CD14-positive monocyte (primary cell): ENCODE data around the gene C10orf105. TPM values are rescaled to one million over a fixed set of nuclear protein-coding genes. Genes with fewer than 3 reads are reported as not detected.

Source experiments
- DNase-seq, 3 donors: peaks; one replicate each; pipeline ENCODE4 v3.0.0-alpha.2; 2011 to 2022
- H2AFZ ChIP-seq: 2 replicates; pipeline ENCODE4 v1.6.0; 2012; ENCODE audit warnings: mild to moderate bottlenecking, low read depth, low read length, inconsistent platforms; ENCODE audit not compliant: insufficient read depth, poor library complexity, severe bottlenecking
- H3K27ac ChIP-seq, 2 donors: 1 replicate in 1 of 2; 2 replicates in 1 of 2; pipeline ENCODE4 v1.5.1; 2012 to 2013; ENCODE audit warnings: low read length in 2 of 2, control low read depth in 1 of 2, inconsistent platforms in 1 of 2, low read depth in 1 of 2, mild to moderate bottlenecking in 1 of 2
- H3K27me3 ChIP-seq, 2 donors: one replicate each; pipeline versions ENCODE4 v1.6.0 to v1.6.1; 2011 to 2013; ENCODE audit warnings: low read length in 2 of 2; ENCODE audit not compliant: control insufficient read depth in 2 of 2, insufficient read depth in 2 of 2
- H3K36me3 ChIP-seq, 2 donors: replicated peaks in 1 of 2; 1 replicate in 1 of 2; 2 replicates in 1 of 2; pipeline versions ENCODE4 v1.5.1 to v1.6.1; 2012 to 2013; ENCODE audit warnings: low read length in 2 of 2, control low read depth in 1 of 2, inconsistent platforms in 1 of 2, mild to moderate bottlenecking in 1 of 2; ENCODE audit not compliant: insufficient read depth in 2 of 2, control insufficient read depth in 1 of 2
- H3K4me1 ChIP-seq, 2 donors: 1 replicate in 1 of 2; 2 replicates in 1 of 2; pipeline versions ENCODE4 v1.5.1 to v1.6.1; 2012 to 2013; ENCODE audit warnings: low read length in 2 of 2, control low read depth in 1 of 2, inconsistent platforms in 1 of 2, mild to moderate bottlenecking in 1 of 2, moderate library complexity in 1 of 2; ENCODE audit not compliant: insufficient read depth in 2 of 2, control insufficient read depth in 1 of 2
- H3K4me2 ChIP-seq: replicated peaks from 2 replicates; pipeline ENCODE3; 2012; ENCODE audit warnings: low read length, moderate library complexity, mild to moderate bottlenecking; ENCODE audit not compliant: poor library complexity, severe bottlenecking; ENCODE audit errors: extremely low read depth
- H3K4me3 ChIP-seq, 3 experiments: fragments of 200-600 bp in 1 of 3; sonication (generic) in 1 of 3; replicated peaks in 1 of 3; 1 replicate in 2 of 3; 2 replicates in 1 of 3; pipeline ENCODE4 v1.5.1; 2011 to 2013; ENCODE audit warnings: low read length in 3 of 3, mild to moderate bottlenecking in 3 of 3, control low read depth in 2 of 3, low read depth in 2 of 3, inconsistent platforms in 1 of 3, moderate library complexity in 1 of 3
- H3K79me2 ChIP-seq: 2 replicates; pipeline ENCODE4 v1.6.0; 2012; ENCODE audit warnings: mild to moderate bottlenecking, control low read depth, inconsistent platforms, low read length, moderate library complexity; ENCODE audit not compliant: insufficient read depth
- H3K9ac ChIP-seq: 2 replicates; pipeline ENCODE4 v1.6.0; 2017; ENCODE audit warnings: low read length, mild to moderate bottlenecking; ENCODE audit not compliant: insufficient read depth, poor library complexity, severe bottlenecking
- H3K9me3 ChIP-seq, 2 donors: replicated peaks in 1 of 2; 1 replicate in 1 of 2; 2 replicates in 1 of 2; pipeline versions ENCODE4 v1.5.1 to v1.6.1; 2012 to 2013; ENCODE audit warnings: low read length in 2 of 2, control low read depth in 1 of 2; ENCODE audit not compliant: control insufficient read depth in 1 of 2, insufficient read depth in 1 of 2
- H4K20me1 ChIP-seq: 2 replicates; pipeline ENCODE4 v1.6.0; 2012; ENCODE audit warnings: mild to moderate bottlenecking, low read length, control low read depth, moderate library complexity; ENCODE audit not compliant: insufficient read depth
- H3K27ac Mint-ChIP-seq, 7 donors: one replicate each; pipeline ENCODE4 v1.8.0; 2020; ENCODE audit warnings: mild to moderate bottlenecking in 7 of 7, mixed read lengths in 7 of 7, moderate library complexity in 6 of 7, inconsistent platforms in 2 of 7
- H3K27me3 Mint-ChIP-seq, 3 donors: one replicate each; pipeline ENCODE4 v1.8.0; 2021 to 2022; ENCODE audit warnings: low read depth in 3 of 3, mild to moderate bottlenecking in 3 of 3, mixed read lengths in 3 of 3, moderate library complexity in 3 of 3, inconsistent platforms in 1 of 3
- H3K36me3 Mint-ChIP-seq, 2 donors: one replicate each; pipeline ENCODE4 v1.8.0; 2020; ENCODE audit warnings: mixed read lengths in 2 of 2, inconsistent platforms in 1 of 2, mild to moderate bottlenecking in 1 of 2
- H3K4me1 Mint-ChIP-seq: one replicate; pipeline ENCODE4 v1.8.0; 2020; ENCODE audit warnings: mild to moderate bottlenecking, mixed read lengths
- H3K4me3 Mint-ChIP-seq, 2 donors: one replicate each; pipeline ENCODE4 v1.8.0; 2020; ENCODE audit warnings: mild to moderate bottlenecking in 2 of 2, mixed read lengths in 2 of 2, moderate library complexity in 1 of 2
- H3K9me3 Mint-ChIP-seq, 7 donors: one replicate each; pipeline ENCODE4 v1.8.0; 2020 to 2022; ENCODE audit warnings: mixed read lengths in 7 of 7, mild to moderate bottlenecking in 6 of 7, moderate library complexity in 6 of 7, inconsistent platforms in 2 of 7
- WGBS: methylation state at CpG from one replicate; pipeline ENCODE4 v1.1.5; 2013; ENCODE audit warnings: missing lambda C conversion rate; ENCODE audit not compliant: insufficient coverage; 5-methylcytosine and 5-hydroxymethylcytosine counted together
- intact Hi-C, 2 donors: fragments of 100-400 bp; cut with micrococcal nuclease; formaldehyde crosslinking; loops; one replicate each; pipeline versions ENCODE4 v1.15.0 to v1.15.1; 2023
- polyA plus RNA-seq, 3 donors: library from polyadenylated mRNA; depleted of rRNA in 1 of 3; unstranded in 2 of 3; stranded (reverse) in 1 of 3; fragments of 300-500 nt in 2 of 3; fragments of >200 nt in 1 of 3; fragmentation: Illumina TruSeq in 2 of 3; gene quantifications; 1 replicate in 2 of 3; 2 replicates in 1 of 3; pipeline ENCODE4 v1.2.3, GENCODE V29; 2012 to 2021
- TF ChIP-seq, protein P1 (sequence below): fragments of 200-600 bp; IDR thresholded peaks from one replicate; pipeline ENCODE4 v1.8.0; 2022; ENCODE audit warnings: antibody characterized with exemption, mild to moderate bottlenecking

Gene C10orf105
- polyA plus RNA-seq, 3 donors: 0.18 to 2.4 (median 0.48) TPM

- Mint-ChIP-seq H3K4me3 (peak overlapping the region in 1 of 2 donors; percentile 41), H3K4me1 (peaks cover 26% of the 10 kb centered on the region), H3K27me3 (peaks cover 5 to 18% (median 11%) of the 10 kb centered on the region in 3 donors), H3K27ac (peak overlapping the region in 1 of 7 donors; percentile 69), H3K36me3 (no peaks in the 10 kb centered on the region), H3K9me3 (peaks cover 0 to 6% (median 0%) of the 10 kb centered on the region in 7 donors)
- TF ChIP-seq, protein P1, sequence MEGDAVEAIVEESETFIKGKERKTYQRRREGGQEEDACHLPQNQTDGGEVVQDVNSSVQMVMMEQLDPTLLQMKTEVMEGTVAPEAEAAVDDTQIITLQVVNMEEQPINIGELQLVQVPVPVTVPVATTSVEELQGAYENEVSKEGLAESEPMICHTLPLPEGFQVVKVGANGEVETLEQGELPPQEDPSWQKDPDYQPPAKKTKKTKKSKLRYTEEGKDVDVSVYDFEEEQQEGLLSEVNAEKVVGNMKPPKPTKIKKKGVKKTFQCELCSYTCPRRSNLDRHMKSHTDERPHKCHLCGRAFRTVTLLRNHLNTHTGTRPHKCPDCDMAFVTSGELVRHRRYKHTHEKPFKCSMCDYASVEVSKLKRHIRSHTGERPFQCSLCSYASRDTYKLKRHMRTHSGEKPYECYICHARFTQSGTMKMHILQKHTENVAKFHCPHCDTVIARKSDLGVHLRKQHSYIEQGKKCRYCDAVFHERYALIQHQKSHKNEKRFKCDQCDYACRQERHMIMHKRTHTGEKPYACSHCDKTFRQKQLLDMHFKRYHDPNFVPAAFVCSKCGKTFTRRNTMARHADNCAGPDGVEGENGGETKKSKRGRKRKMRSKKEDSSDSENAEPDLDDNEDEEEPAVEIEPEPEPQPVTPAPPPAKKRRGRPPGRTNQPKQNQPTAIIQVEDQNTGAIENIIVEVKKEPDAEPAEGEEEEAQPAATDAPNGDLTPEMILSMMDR: no peak
- WGBS: 39% methylated on average over 16 of the region's 18 CpGs
- Histone ChIP-seq H3K9ac (no peak overlapping the region), H3K27ac (peak overlapping the region in 1 of 2 donors; percentile 8), H4K20me1 (no peaks in the 10 kb centered on the region), H3K4me3 (no peak overlapping the region), H3K27me3 (no peaks in the 10 kb centered on the region), H2AFZ (no peak overlapping the region), H3K4me1 (peaks cover 18 to 29% of the 10 kb centered on the region in 2 donors), H3K4me2 (peak overlapping the region; percentile 19), H3K9me3 (no peaks in the 10 kb centered on the region), H3K36me3 (no peaks in the 10 kb centered on the region), H3K79me2 (no peaks in the 10 kb centered on the region)
- intact Hi-C loops: no loop called here
- DNase-seq: peak; percentile 15 to 71 (median 16)
Observed at GRCh38 chr10:71666639-71667386, 52.8 kb downstream of the C10orf105 start.

DNA sequence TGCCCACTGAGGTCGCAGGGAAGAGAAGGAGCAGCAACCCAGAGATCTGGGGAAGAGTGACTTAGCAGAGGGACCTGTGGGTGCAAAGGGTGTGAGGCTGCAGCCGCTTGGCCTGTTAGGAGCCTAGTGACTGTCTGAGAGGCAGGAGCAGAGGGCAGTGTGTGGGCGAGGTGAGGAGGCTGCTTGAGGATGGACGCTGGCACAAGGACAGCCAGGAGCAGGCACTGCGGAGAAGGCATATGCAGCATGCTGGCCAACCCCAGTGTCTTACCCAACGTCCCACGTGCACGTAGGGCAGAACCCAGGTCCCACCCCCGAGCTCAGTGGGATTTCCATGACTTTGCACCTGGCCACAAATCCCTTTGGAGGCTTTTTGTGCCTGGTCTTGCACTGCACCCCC, 54.1 kb downstream of the C10orf105 start:
- Histone ChIP-seq H3K4me3 (no peak overlapping the region), H3K9me3 (peaks cover 0 to 5% of the 10 kb centered on the region in 2 donors), H4K20me1 (no peaks in the 10 kb centered on the region), H3K4me2 (no peak overlapping the region), H3K79me2 (no peaks in the 10 kb centered on the region), H3K9ac (no peak overlapping the region), H3K36me3 (no peaks in the 10 kb centered on the region), H3K4me1 (peaks cover 20 to 32% of the 10 kb centered on the region in 2 donors), H2AFZ (no peak overlapping the region), H3K27ac (no peak overlapping the region), H3K27me3 (no peaks in the 10 kb centered on the region)
- no peak for DNase-seq
- no peaks in the 10 kb centered on the region for H3K36me3 Mint-ChIP-seq
- H3K27me3 Mint-ChIP-seq: peaks cover 5 to 18% (median 11%) of the 10 kb centered on the region in 3 donors
- H3K27ac Mint-ChIP-seq: peak overlapping the region in 1 of 7 donors; percentile 48
- H3K4me1 Mint-ChIP-seq: peaks cover 27% of the 10 kb centered on the region
- intact Hi-C loops: no loop called here
- peaks cover under 1 to 10% (median 7%) of the 10 kb centered on the region in 7 donors for H3K9me3 Mint-ChIP-seq
- TF ChIP-seq, protein P1: no peak
- no peak overlapping the region for H3K4me3 Mint-ChIP-seq
- WGBS: 87% methylated on average over 8 of the region's 9 CpGs
